CD4-positive, alpha-beta T cell (primary cell): ENCODE results near the gene NTN4. TPM values are rescaled to one million over a fixed set of nuclear protein-coding genes. Genes with fewer than 3 reads are reported as not detected.

Experiments
- ATAC-seq: fragments of 200-7000 bp; cut with Tn5 transposase; one replicate; pipeline ENCODE4 v1.10.0; 2022; ENCODE audit warnings: mild to moderate bottlenecking; ENCODE audit not compliant: poor library complexity
- CTCF ChIA-PET: fragments of 350-600 bp; sonication (Branson Sonifier 250); formaldehyde crosslinking; loops from one replicate; lab custom pipeline; 2021; ENCODE audit warnings: antibody characterized with exemption, inconsistent platforms; lab: Charles Lee
- POLR2A ChIA-PET: fragments of 350-600 bp; sonication (Branson Sonifier 250); formaldehyde crosslinking; loops from one replicate; lab custom pipeline; 2021; ENCODE audit warnings: antibody characterized with exemption, inconsistent platforms; lab: Charles Lee
- DNase-seq, 14 experiments: peaks; one replicate each; pipeline ENCODE4 v3.0.0-alpha.2; 2013 to 2020; ENCODE audit warnings: mixed read lengths in 2 of 14
- H3K27ac ChIP-seq, 2 donors: one replicate each; pipeline versions ENCODE4 v1.5.1 to v1.7.0; 2013; ENCODE audit warnings: low read length in 2 of 2, low read depth in 1 of 2, mild to moderate bottlenecking in 1 of 2
- H3K27me3 ChIP-seq, 2 experiments: 1 replicate in 1 of 2; 2 replicates in 1 of 2; pipeline versions ENCODE4 v1.6.1 to v1.7.0; 2013; ENCODE audit warnings: low read length in 2 of 2, control low read depth in 1 of 2, mild to moderate bottlenecking in 1 of 2, moderate library complexity in 1 of 2; ENCODE audit not compliant: insufficient read depth in 2 of 2, control insufficient read depth in 1 of 2
- H3K36me3 ChIP-seq: one replicate; pipeline ENCODE4 v1.6.1; 2013; ENCODE audit warnings: low read length, control low read depth; ENCODE audit not compliant: insufficient read depth
- H3K4me1 ChIP-seq: one replicate; pipeline ENCODE4 v1.6.1; 2013; ENCODE audit warnings: low read length, control low read depth; ENCODE audit not compliant: insufficient read depth
- H3K4me3 ChIP-seq: one replicate; pipeline ENCODE4 v1.5.1; 2013; ENCODE audit warnings: mild to moderate bottlenecking, low read length, moderate library complexity
- H3K9me3 ChIP-seq, 2 experiments: 1 replicate in 1 of 2; 2 replicates in 1 of 2; pipeline versions ENCODE4 v1.6.1 to v1.7.0; 2013; ENCODE audit warnings: low read length in 2 of 2, mild to moderate bottlenecking in 2 of 2, control low read depth in 1 of 2, moderate library complexity in 1 of 2; ENCODE audit not compliant: control insufficient read depth in 1 of 2, insufficient read depth in 1 of 2
- H3K27ac Mint-ChIP-seq: one replicate; pipeline ENCODE4 v1.8.0; 2020; ENCODE audit warnings: mixed read lengths
- H3K27me3 Mint-ChIP-seq: one replicate; pipeline ENCODE4 v1.8.0; 2021; ENCODE audit warnings: mixed read lengths
- H3K36me3 Mint-ChIP-seq: one replicate; pipeline ENCODE4 v1.8.0; 2021; ENCODE audit warnings: low read depth, mixed read lengths
- H3K4me1 Mint-ChIP-seq: one replicate; pipeline ENCODE4 v1.8.0; 2021; ENCODE audit warnings: low read depth, mixed read lengths
- H3K4me3 Mint-ChIP-seq: one replicate; pipeline ENCODE4 v1.8.0; 2020; ENCODE audit warnings: mild to moderate bottlenecking, mixed read lengths
- H3K9me3 Mint-ChIP-seq: one replicate; pipeline ENCODE4 v1.8.0; 2020; ENCODE audit warnings: mixed read lengths
- CTCF ChIP-seq: fragments of 200-600 bp; IDR thresholded peaks from one replicate; pipeline ENCODE4 v1.8.0; 2022; ENCODE audit warnings: antibody characterized with exemption, mild to moderate bottlenecking
- intact Hi-C, 2 experiments: fragments of 100-400 bp; cut with DNase I in 1 of 2; cut with micrococcal nuclease in 1 of 2; formaldehyde crosslinking; loops; one replicate each; pipeline versions ENCODE4 v1.15.1 to v1.9.0; 2023 to 2025; cut with DNase I, micrococcal nuclease
- total RNA-seq, 174 experiments: library from RNA in 2 of 174; stranded (reverse) in 2 of 174; gene quantifications; one replicate each; pipeline ENCODE4 v1.2.3 and lab custom pipeline; 2021 to 2026

The NTN4 gene
- total RNA-seq, 2 experiments from 2014 or later = 0.47 to 0.71 TPM

GRCh38 chr12:95637010-95637409 is 153.6 kb downstream of the NTN4 start:
- no peak for TF ChIP-seq CTCF
- Mint-ChIP-seq H3K27me3 (no peaks in the 10 kb centered on the region), H3K27ac (no peak overlapping the region), H3K4me1 (no peaks in the 10 kb centered on the region), H3K36me3 (no peaks in the 10 kb centered on the region), H3K4me3 (no peak overlapping the region), H3K9me3 (no peaks in the 10 kb centered on the region)
- no peaks in the 10 kb centered on the region for H3K36me3 ChIP-seq
- H3K27ac ChIP-seq = no peak overlapping the region
- ChIA-PET CTCF (no interaction called here), POLR2A (no interaction called here)
- H3K4me1 ChIP-seq = no peaks in the 10 kb centered on the region
- no peak overlapping the region for H3K4me3 ChIP-seq
- H3K27me3 ChIP-seq = no peaks in the 10 kb centered on the region
- H3K9me3 ChIP-seq = no peaks in the 10 kb centered on the region
- DNase-seq (no peak), ATAC-seq (no peak)
- intact Hi-C loops = no loop called here

GRCh38 chr12:95634622-95635621 is 155.6 kb downstream of the NTN4 start:
- CTCF ChIA-PET = no interaction called here
- Mint-ChIP-seq H3K4me1 (no peaks in the 10 kb centered on the region), H3K27ac (no peak overlapping the region), H3K4me3 (no peak overlapping the region), H3K9me3 (no peaks in the 10 kb centered on the region), H3K36me3 (no peaks in the 10 kb centered on the region), H3K27me3 (no peaks in the 10 kb centered on the region)
- no peaks in the 10 kb centered on the region for H3K36me3 ChIP-seq
- no peaks in the 10 kb centered on the region for H3K9me3 ChIP-seq
- ATAC-seq = no peak
- no peak overlapping the region for H3K27ac ChIP-seq
- no peaks in the 10 kb centered on the region for H3K27me3 ChIP-seq
- no peak for DNase-seq
- no peak for TF ChIP-seq CTCF
- POLR2A ChIA-PET = no interaction called here
- H3K4me3 ChIP-seq = no peak overlapping the region
- no peaks in the 10 kb centered on the region for H3K4me1 ChIP-seq
- intact Hi-C loops = no loop called here

GRCh38 chr12:95633732-95634465 is 156.7 kb downstream of the NTN4 start:
- DNase-seq (no peak), ATAC-seq (no peak)
- no peak overlapping the region for H3K27ac Mint-ChIP-seq
- TF ChIP-seq CTCF = no peak
- no peaks in the 10 kb centered on the region for H3K4me1 Mint-ChIP-seq
- no peak overlapping the region for H3K4me3 Mint-ChIP-seq
- Histone ChIP-seq H3K27ac (no peak overlapping the region), H3K9me3 (no peaks in the 10 kb centered on the region), H3K4me3 (no peak overlapping the region), H3K27me3 (no peaks in the 10 kb centered on the region), H3K4me1 (no peaks in the 10 kb centered on the region), H3K36me3 (no peaks in the 10 kb centered on the region)
- H3K27me3 Mint-ChIP-seq = no peaks in the 10 kb centered on the region
- no peaks in the 10 kb centered on the region for H3K9me3 Mint-ChIP-seq
- POLR2A ChIA-PET = no interaction called here
- H3K36me3 Mint-ChIP-seq = no peaks in the 10 kb centered on the region
- intact Hi-C loops = no loop called here
- CTCF ChIA-PET = no interaction called here
